HG03108 (cell line): ENCODE data around the gene KIF9.
"Not testable (repeated sequence)": the region's sequence is repeated elsewhere in the genome, so short reads cannot be mapped to it uniquely, and the experiment has no call there.

ENCODE experiments used
- ATAC-seq: cut with Tn5 transposase; IDR thresholded peaks from one replicate; pipeline ENCODE4 v1.9.1; 2021; ENCODE audit warnings: moderate library complexity; ENCODE audit not compliant: unreplicated experiment

Gene KIF9

DNA sequence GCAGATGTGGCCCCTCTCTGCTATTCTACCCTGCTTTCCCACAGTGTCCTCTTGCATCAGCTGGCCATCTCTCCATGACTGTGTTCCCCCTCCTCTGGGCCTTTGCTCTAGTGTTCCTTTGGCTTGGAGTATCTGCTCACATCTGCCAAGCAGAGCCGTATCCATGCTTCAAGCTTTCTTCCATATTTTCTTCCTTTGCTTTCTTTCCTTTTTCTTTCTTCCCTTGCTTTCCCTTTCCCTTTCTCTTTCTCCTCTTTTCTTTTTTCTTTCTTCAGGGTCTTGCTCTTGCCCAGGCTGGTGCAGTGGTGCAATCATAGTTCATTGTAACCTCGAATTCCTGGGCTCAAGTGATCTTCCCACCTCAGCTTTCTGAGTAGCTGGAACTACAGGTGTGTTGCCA lies 12.7 kb upstream of the KIF9 start:
- ATAC-seq, result no peak

DNA sequence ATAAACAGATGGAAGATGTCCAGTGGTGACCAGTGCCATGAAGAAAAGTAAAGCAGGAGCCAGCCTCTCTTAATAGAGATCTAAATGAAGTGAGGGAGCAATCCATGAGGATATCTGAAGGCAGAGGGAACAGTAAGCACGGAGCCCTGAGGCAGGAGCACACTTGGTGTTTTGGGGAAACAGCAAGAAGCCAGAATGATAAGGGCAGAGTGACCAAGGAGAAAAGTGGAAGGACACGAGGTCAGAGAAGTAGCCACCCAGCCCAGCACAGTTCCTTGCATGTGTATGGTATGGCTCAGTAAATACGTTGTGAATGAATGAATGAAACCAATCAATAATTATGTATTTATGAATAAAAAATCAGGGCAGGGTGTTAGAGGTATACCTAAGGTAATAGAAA lies 11.8 kb upstream of the KIF9 start:
- ATAC-seq, result no peak

DNA sequence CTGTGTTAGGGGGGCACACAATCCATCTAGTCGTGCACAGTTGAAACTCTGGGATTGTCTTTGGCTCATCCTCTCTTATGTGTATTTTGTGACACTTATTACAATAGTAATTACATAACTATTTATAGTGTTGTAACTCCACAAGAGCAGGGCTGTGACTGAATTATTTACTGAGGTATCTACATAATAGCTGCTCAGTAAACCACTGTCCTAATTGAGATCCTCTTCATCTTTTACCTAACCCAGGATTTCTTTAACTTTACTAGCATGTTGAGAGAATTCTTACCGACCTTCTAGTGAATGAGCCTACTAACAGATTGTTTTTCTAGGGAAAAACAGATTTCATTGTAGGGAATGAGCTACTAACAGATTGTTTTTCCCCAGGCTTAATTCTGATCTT lies 11.2 kb upstream of the KIF9 start:
- no peak for ATAC-seq

DNA sequence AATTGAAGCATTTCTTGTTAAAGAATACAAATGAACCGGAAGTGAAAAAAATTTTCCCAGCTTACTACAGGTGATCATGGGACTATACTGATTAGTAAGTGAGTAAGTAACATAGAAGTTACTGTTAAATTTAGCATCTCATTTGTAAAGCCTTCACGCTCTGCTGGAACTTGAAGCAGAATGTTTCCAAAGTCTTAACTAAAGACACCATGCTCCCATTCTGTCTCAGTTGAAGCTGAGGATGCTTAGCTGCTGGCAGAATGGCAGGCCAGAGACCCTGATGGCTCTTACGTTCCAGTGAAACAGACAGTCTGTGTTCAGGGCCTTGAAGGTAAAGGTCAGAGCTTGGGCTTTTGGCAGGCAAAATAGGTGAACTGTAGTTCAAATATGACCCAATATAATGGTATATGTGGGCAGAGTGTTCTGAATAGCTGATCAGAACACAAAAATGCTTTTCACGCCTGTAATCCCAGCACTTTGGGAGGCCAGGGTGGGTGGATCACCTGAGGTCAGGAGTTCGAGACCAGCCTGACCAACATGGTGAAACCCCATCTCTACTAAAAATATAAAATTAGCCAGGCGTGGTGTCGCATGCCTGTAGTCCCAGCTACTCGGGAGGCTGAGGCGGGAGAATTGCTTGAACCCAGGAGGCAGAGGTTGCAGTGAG lies 9.3 kb upstream of the KIF9 start:
- not testable (repeated sequence) for ATAC-seq

DNA sequence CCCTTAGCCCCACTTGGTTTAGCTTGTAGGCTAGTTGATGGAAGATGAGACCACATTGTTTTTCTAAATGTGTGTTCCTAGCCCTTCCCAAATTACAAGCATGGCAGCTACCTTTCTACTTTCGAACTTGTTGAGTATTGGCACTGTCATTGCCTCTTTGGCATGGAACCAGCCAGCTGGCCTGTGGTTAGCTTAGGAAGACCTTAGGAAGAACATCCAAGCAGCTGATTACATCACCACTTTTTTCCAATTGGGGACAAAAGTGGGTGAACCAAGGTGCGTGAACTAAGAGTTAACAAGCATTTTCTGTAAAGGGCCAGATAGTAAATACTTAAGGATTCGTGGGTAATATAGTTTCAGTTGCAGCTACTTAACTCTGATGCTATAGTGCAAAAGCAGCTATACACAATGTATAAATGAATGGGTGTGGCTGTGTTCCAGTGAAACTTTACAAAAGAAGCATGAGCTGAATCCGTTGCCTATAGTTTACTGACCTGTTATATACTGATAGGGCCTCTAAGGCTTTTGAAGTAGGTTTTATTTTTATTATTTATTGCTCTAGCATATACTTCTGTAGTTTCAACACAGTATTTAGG lies 8.7 kb upstream of the KIF9 start:
- ATAC-seq, result no peak

DNA sequence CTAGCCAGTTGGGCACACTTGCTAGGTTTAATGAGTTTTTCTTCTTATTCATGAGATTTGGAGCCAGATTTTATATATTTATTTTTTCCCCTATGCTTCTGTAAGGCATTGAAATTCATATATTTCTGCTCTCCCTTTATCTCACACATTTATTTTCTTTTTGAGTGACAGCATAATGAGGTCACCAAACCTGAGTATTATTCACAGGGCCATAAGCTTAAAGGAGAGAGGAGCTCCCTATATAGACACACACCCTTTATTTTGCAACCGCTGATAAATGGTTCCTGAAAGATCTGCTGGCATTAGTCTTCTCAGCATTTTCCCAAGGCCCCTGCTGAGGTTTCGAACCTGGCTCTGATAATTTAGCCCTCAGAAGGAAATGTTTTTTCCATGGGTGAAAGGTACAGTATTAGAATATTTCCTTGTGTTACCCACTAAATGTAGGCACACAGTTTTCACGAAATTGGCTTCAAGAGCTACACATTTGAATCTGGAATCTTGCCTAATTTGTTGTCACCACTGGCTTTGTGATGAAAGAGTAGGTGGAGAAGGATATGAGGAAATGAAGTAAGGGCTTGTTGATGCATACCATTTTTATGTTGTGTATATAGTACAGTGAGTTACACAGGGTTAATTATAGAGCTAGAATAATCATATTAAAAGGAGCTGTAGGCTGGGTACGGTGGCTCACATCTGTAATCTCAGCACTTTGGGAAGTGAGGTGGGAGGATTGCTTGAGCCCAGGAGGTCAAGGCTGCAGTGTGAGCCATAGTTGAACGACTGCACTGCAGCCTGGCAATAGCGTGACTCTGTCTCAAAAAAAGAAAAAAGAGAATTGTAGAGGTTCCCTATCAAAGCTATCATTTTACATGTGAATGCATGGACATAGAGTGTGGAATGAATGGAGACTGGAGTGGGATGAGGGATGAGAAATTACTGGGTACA lies 6.6 kb upstream of the KIF9 start:
- ATAC-seq, result no peak

DNA sequence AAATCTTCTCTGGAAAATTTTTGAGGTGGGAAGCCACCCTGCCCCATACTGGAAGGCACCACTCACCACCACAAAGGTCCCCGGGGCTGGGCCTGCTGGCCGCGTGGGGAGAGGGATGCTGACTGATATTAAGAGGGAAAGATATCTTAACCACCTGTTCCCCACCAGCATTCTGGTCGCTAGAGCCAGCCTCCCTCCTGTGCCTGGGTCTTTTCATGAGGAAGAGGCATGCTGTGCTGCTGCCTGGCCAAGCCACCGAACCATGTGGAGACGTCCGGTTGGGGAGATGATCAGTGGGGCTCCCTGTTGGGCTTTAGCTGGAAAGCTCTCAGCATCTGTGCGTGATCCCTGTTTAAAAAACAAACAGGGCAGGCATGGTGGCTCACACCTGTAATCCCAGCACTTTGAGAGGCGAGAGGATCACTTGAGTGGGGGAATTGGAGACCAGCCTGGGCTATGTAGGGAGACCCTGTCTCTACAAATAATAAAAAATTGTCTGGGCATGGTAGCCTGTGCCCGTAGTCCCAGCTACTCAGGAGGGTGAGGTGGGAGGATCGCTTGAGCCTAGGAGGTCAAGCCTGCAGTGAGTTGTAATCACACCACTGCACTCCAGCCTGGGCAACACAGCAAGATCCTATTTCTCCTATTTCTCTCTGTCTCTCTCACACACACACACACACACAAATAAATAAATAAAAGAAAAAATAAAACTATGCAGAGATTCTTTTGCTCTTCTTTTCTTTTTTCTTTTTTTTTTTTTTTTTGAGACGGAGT lies 1.2 kb upstream of the KIF9 start:
- no peak for ATAC-seq

DNA sequence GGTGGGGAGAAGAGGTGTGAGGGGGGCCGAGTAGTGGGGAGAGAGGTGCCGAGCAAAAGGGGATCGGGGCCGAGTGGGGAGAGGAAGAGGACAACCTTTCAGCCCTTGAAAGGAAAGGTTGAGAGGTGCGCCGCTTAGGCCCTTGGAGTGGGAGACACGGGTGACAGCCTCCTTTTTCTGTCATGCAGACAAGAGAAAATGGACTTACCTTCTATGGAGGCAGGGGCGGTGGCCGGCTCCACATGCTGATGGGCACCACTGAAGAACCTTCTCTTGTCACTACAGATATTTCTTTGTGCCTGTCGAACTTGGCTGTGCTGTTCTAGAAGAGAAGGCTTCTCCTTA lies 566 bp upstream of the KIF9 start:
- no peak for ATAC-seq

DNA sequence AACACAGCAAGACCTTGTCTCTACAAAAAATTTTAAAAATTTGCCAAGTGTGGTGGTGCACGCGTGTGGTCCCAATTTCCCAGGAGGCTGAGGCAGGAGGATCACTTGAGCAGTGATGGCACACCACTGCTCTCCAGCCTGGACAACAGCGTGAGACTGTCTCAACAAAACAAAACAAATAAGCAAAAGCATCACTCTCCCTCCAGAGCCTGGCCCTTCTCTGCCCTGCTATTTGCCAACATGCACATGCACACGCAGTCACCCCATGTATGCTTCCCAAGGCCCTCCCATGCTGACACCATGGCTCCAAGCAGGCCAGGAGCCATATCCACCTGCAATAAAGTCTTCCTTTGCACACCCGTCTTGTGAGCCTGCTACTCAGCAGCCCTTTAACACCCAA lies 2.1 kb downstream of the KIF9 start:
- no peak for ATAC-seq

DNA sequence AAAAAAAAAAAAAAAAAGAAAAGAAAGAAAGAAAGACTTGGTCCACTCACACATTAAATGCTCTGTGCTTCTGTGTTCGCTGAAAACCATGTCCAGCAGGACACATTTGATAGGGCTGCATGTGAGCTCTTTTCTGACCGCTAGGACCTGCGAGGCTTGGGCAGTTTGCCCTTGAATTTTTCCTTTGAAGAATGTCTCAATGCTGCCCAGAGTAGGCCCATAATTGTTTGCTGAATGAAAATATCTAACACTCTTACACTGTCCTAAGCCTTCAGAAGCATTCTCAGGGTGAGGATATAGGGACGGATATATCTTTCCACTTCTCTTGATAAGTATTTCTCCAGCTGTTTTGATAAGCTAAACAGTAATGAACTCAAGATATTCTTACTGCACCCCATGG lies 6.0 kb downstream of the KIF9 start:
- ATAC-seq, result no peak

DNA sequence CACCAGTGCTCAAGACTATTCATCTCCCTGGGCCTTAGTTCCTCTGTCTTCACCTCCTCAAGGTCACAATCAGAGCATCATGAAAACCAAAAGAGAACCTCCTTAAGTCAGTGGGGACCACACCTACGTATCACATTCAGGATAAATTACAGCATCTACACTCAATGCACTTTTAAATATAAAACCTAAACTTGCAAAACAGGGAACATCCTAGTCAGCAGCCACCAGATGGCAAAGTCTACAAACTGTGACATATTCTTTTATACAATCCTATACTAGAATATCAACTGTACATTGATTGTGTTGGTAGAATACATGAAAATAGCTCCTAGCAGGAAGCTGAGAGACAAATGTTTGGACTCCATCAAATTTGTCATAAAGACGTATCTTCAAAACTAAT lies 7.9 kb downstream of the KIF9 start:
- ATAC-seq, result no peak

DNA sequence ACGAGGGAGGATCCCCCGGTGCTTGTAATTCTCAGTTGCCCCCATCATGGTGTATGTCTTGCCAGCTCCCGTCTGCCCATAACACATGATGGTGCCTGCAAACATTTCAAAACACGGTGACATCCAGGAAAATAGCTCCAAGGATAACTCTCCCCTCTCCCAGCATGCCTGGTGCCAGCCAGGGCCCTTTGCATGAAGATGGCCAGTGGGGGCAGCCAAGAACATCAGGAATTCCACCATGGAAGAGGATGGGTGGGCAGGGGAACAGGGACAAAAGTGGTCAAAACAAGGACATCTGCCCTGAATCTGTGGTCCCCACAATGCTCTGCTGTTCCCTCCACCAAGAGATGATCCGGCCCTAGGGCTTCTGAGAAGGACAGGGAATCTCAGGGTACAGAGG lies 9.0 kb downstream of the KIF9 start:
- no peak for ATAC-seq

DNA sequence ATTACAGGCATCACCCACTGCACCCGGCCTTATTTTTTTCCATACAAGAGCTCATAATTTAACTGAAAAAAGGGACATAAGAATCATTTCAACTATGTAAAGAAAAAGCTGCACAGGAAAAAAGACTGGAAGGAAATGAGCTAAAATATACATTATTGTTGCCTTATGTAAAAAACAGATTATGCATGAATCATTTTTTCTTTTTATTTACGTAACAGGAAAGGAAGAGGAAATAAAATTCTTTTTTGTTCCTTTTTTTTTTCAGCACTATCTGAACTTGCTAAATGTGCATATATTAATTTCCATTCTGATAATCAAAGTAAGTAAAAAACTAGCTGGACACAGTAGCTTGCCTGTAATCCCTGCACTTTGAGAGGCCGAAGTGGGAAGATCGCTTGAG lies 12.1 kb downstream of the KIF9 start:
- ATAC-seq, result no peak

DNA sequence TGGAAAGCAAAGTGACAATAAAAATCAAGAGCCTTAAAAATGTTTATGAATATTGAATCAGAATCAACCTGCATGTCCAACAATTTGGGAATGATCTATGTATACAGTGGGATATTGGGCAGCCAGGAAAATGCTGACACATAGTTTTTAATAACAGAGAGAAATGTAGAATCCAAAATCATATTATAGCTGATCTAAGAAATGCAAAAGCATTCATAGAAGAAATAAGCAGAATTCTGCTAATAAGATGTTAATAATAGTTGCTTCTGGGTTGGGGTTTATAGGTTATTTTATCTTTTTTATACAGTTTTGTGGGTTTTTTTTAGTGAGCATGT lies 15.1 kb downstream of the KIF9 start:
- no peak for ATAC-seq

DNA sequence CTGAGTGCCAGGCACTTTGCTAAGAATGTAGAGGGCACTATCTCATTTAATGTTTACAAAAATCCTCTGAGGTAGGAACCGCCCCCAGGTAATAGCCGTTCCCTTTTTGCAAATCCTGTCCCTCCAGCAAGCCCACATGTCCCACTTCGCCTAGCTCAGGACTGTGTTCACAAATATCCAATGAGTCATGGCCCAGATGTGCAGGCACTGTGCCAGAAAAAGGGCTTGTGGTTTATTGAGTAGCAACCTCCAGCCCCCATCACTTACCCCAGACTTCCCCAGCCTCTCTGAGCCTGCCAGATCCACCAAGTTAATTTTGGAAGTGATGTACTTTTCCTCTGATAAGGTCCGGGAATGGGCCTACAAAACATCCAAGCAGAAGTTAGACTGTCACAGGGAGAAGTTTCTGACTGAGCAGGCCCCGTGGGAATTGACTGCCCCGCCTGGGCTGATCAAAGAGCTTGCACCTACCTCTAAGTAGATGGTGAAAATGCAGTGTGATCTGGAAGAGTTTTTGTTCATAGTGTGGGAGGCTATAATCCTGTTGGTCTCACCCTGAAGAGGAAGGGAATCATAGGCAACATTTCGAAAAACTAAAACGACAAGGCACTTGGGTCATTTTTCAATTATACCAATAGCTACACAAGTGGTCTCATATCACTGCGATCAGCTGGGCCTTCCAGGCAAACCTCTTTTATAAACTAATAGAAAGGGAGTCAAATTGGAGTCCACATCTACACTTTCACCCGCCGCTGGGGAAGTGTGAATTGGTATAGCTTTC lies 15.7 kb downstream of the KIF9 start:
- ATAC-seq, result no peak

DNA sequence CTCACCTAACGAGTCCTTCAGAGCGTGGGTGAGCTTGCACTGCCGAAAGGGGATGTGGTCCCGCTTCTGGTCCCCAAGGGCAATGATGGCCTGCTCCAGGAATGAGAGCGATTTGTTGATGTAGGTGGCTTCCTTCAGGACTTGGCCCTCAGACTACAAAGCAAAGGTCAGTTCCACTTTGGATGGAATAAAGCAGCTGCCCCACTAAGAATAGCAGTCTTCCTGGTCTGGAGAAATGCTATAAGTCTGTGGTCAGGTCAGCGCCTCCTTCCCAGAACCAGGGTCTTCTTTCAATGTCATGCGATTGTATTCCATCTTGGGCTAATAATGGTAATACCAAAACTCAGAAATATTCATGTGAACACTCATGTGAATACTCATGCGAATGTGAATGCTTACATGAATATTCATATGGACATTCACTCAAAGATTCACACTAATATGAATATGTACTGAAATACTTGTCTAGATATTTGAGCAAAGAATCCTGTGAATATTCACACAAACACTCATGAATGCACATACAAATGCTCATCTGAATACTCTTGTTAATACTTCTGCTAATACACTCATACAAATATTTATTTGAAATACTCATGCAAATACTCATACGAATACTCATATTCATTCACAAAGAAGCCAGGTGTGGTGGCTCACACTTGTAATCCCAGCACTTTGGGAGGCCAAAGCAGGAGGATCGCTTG lies 16.7 kb downstream of the KIF9 start:
- ATAC-seq, result no peak

DNA sequence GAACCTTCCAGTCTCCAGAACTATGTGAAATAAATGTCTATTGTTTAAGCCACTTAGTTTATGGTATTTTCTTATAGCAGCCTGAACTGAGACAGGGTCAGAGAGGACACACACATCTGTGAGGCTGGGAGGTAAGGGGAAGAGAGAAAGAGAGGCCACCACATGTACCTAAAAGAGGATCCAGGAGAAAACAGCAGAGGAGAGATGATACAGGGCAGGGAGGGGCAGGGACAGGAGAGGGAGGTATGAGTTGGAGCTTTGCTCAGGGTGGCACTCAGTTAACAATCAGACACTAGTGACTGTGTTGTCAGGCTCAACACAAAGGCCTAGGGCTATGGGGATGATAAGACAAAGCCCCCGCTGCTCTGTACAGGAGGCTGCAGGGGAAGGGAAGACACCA lies 17.6 kb downstream of the KIF9 start:
- ATAC-seq, result no peak

DNA sequence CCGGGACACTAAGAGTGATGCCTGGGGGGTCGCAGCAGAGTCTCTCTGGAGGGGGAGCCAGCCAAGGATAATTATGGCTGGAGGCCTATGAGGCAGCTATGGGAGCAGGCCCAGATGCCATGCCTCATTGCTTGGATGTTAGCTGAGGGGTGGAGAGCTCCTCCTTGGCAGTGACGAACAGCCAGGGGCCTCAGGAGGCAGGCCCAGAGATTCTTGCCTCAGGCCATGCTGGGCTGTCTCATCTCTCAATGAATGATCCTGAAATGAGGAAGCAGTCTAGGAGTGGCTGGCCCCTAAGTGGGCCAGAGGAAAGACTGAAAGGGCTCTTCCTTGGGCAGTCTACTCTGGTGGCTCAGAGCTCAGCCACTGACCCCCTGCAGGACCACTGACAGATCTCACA lies 21.3 kb downstream of the KIF9 start:
- no peak for ATAC-seq

DNA sequence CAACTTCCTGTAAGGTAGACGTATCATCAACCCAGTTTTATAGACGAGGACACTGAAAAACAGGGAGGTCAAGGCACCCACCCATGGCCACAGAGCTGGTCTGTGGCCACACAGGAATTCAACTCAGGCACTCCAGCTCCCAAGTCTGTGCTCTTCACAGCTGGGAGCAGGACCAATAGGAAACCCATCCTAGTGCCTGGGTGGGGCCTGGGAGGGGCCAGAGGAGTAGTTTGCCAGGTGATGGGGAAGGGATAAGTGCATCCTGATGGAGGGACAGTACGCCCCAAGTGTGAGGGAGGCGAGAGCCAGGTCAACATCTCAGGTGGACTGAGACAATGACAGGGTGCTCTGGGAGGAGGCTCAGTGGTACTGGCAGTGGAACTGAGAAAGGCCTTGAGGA lies 22.0 kb downstream of the KIF9 start:
- no peak for ATAC-seq

DNA sequence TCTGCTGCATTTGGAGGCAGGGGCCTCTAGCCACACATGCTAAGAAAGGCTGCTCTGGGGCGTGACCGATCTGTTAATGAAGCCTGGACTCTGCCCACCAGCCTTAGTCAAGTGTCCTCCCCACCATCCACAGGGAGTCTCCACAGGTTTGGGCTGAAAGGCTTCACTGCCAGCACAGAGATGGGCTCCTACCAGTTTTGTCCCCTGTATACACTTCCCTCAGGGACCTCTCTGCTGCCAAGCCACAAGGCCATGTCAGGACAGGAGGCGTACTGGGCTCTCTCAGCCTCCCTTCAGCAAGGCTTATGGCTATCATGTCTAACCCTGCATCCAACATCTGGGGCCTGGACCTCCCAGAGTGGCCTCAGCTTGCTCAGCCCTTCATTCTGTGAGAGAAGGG lies 23.5 kb downstream of the KIF9 start:
- no peak for ATAC-seq
